Adipocyte (in vitro differentiated cells): ENCODE results near the gene ANAPC2.

ENCODE experiments used
- DNase-seq: peaks from one replicate; pipeline ENCODE4 v3.0.0-alpha.2; 2015; ENCODE audit warnings: low read depth
- H3K27me3 ChIP-seq: replicated peaks from 2 replicates; pipeline ENCODE4 v1.7.0; 2013; ENCODE audit warnings: mild to moderate bottlenecking, low read length, moderate library complexity; ENCODE audit not compliant: control insufficient read depth, insufficient read depth
- H3K36me3 ChIP-seq: 2 replicates; pipeline ENCODE4 v1.7.0; 2013; ENCODE audit warnings: low read length, mild to moderate bottlenecking, moderate library complexity; ENCODE audit not compliant: control insufficient read depth, insufficient read depth, severe bottlenecking
- H3K4me1 ChIP-seq: 2 replicates; pipeline ENCODE4 v1.7.0; 2013; ENCODE audit warnings: mild to moderate bottlenecking, low read length, moderate library complexity; ENCODE audit not compliant: control insufficient read depth, insufficient read depth
- H3K4me3 ChIP-seq: 2 replicates; pipeline ENCODE4 v1.7.0; 2013; ENCODE audit warnings: mild to moderate bottlenecking, low read length, moderate library complexity
- H3K9ac ChIP-seq: 2 replicates; pipeline ENCODE4 v1.7.0; 2013; ENCODE audit warnings: mild to moderate bottlenecking, low read length, moderate library complexity
- H3K9me3 ChIP-seq: 2 replicates; pipeline ENCODE4 v1.7.0; 2013; ENCODE audit warnings: mild to moderate bottlenecking, low read length, moderate library complexity; ENCODE audit not compliant: control insufficient read depth

The ANAPC2 gene

DNA sequence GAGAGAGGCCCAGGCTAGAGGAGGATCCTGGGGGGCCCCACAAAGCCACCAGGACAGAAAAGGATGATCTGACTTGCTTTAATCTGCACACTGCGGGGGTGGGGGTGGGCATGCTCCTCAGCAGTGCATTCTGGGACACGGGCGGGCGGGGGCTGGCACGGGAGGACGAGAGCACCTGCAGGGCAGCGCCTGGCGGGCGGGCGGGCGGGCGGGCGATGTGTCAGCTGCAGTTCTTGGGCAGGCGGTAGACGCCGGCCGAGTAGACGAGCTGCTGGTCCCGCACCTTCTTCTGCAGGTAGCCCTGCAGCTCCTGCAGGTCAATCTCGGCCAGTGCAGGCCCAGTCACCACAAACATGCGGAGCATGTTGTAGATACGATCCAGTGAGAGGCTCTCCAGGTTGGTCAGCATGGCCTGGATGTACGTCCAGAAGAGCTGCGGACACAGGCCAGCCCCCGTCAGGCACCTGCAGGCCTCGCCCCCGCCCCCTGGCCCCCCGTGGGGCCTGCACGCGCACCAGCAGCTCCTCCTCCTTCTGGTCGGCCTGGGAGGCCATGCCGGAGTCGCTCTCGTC lies 13.6 kb downstream of the ANAPC2 start:
- peaks cover 16% of the 10 kb centered on the region for H3K36me3 ChIP-seq
- H3K27me3 ChIP-seq, result peaks cover 29% of the 10 kb centered on the region
- H3K4me1 ChIP-seq, result peaks cover 6% of the 10 kb centered on the region
- no peak for DNase-seq
- no peak overlapping the region for H3K4me3 ChIP-seq
- no peaks in the 10 kb centered on the region for H3K9me3 ChIP-seq
- H3K9ac ChIP-seq, result no peak overlapping the region

DNA sequence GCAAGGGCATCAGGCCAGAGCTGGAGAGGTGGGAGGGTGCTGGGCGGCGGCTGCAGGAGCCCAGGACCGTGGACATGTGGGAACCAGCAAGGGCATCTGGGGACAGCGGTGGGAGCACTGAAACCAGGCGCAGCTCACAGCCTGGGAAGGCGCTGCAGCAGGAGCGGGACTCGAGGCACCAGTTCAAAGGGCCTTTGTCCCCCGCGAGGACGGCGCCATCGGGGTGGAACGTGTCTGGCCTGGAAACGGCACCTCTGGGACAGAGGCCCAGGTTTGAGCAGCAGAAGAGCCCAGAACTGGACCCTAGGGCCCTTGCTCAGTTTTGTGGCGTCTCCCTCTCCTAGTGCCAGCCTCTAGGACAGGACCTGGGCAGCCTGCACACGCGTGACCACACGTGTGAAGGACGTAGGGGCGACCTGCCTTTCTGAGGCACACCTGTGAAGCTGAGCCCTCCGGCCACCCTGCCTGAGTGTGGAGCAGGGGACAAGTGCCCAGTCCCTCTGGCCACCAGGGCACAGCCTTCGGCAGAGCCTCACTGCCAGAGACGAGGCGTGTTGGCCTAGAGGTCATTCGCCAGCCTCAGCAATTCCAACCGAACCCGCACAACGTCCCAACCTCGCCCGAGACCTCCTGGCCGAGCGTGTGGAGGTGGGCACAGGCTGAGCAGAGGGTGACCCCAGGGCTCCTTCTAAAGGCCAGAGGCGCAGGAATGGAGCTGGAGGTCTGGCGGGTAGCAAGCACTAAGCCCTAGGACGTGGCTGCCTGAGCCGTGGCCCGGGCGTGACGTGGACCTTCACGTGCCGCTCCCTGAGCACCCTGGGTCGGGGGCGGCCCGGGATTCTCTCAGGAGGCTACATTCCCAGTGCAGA lies 14.3 kb downstream of the ANAPC2 start:
- H3K4me3 ChIP-seq, result no peak overlapping the region
- DNase-seq, result no peak
- H3K36me3 ChIP-seq, result peaks cover 9% of the 10 kb centered on the region
- no peak overlapping the region for H3K9ac ChIP-seq
- no peaks in the 10 kb centered on the region for H3K9me3 ChIP-seq
- H3K27me3 ChIP-seq, result peaks cover 29% of the 10 kb centered on the region
- H3K4me1 ChIP-seq, result peaks cover 8% of the 10 kb centered on the region

DNA sequence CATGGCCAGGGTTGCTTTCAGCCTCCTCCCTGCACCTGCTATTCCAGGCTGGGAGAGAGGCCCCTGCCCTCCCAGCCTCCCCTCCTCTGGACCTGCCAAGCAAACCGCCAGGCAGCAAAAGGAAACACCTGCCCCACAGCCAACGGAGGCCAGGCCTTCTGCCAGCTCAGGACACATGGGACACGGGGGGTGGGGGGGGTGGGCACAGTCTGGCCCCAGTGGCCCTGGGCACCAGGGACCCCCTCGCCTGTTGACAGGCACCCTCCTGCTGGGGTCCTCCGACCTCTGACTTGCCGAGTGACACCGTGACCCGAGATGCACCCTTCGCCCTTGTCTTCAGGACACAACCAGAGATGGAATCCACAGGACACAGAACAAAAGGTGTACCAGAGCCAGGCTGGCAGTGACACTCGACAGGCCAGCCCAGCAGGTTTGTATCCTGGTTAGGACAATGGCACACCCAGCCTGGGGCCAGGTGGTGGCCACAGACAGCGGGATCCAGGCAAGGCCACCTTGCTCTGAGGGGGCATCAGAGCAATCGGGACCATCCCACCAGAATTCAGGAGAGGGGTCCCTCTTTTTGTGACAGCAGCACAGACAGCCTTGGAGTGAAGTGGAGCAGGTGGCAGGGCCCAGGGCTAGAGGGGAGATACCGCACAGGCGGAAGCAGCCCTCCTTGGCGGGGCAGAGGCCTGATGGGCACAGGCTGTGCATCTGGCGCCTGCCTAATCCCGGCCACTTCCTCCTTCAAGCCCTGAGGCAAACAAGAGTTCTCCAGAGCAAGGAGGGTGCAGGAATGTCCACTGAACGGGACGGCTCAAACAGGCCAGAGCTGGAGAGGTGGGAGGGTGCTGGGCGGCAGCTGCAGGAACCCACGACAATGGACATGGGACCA lies 15.2 kb downstream of the ANAPC2 start:
- Histone ChIP-seq H3K4me1 (peaks cover 4% of the 10 kb centered on the region), H3K27me3 (peaks cover 29% of the 10 kb centered on the region), H3K36me3 (peaks cover 9% of the 10 kb centered on the region), H3K9me3 (no peaks in the 10 kb centered on the region), H3K9ac (no peak overlapping the region), H3K4me3 (no peak overlapping the region)
- DNase-seq, result no peak

DNA sequence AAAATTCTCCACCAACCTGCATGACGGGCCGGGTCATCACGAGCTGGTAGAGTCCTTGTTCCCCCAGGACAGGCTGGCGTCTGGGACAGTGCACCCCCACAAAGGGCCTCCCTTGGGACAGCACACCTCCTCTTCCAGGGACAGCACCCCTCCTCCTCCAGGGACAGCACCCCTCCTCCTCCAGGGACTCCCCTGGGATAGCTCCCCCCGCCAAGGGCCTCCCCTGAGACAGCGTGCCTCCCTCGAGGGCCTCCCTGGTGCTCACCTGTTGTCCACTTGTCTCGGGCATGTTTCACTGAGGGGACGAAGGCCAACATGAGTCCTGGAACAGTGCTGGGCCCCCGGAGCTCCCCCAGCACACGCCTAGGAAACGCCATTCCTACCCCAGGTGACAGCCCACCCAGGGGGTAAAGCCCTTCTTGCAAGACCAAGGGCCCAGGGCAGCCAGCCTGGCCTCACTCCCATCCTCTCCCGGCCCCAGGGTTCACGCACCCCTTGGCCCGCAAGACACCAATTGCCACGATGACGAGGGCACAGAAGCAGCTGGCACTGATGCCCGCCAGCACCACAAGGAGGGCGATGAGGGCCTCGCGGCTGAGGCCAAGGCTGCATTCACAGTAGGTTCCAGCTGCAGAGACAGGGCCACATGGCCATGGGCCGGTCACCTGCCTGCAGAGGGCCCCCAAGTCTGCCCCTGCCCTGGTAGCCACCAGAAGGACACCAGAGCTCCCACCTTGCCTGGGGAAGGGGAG lies 17.0 kb downstream of the ANAPC2 start:
- Histone ChIP-seq H3K36me3 (no peaks in the 10 kb centered on the region), H3K27me3 (peaks cover 36% of the 10 kb centered on the region), H3K9ac (no peak overlapping the region), H3K4me1 (peaks cover 3% of the 10 kb centered on the region), H3K4me3 (no peak overlapping the region), H3K9me3 (no peaks in the 10 kb centered on the region)
- DNase-seq, result no peak

DNA sequence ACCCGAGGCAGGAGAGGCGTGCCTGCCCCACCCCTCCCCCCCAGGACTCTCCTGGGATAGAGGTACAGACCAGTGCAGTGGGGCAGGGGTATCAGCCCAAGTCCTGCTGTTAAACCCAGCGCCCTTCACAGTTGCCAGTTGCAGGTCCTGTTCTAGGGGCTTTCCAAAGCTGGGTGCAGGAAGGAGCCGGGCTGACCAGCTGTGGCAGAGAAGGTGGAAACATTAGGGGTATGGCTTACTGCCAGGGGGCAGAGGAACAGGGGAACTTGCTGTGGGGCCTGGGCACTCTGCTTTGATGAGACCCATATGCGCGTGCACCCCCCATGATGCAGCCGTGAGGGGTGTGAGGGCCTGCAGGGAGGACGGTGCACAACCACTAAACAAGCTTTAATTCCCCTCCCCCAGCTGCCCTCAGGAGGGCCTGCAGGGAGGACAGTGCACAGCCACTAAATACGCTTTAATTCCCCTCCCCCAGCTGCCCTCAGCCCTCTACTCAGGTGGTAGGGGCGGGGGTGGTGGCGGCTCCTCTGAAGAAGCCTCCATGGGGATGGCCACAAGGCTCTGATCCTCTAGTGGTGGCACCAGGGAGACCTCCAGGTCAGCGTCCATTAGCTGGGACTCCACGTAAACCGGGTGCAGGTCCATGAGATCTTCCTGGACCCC lies 17.7 kb downstream of the ANAPC2 start:
- Histone ChIP-seq H3K27me3 (peaks cover 42% of the 10 kb centered on the region), H3K4me3 (no peak overlapping the region), H3K36me3 (no peaks in the 10 kb centered on the region), H3K9me3 (no peaks in the 10 kb centered on the region), H3K9ac (no peak overlapping the region), H3K4me1 (peaks cover 3% of the 10 kb centered on the region)
- DNase-seq, result no peak

DNA sequence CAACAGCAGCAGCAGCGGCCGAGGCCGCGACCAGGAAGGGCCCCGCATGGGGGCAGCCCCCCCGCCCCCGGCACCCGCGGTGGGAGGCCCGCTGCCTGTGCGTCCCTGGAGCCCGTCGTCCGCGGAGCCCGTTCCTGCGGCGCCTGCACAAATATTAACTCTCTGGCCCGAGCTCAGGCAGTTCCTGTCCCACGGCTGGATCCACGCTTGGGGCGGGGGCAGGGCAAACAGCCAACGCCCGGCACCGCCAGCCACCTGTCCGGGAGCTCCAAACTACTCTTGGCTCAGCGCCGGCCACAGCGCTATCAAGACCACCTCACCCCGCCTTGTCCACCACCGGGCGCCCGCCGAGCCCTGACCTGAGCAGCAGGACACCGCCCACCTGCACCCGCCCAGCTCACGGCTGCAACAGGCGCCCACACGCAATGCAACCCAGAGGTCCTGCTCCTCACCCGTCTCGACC lies 18.4 kb downstream of the ANAPC2 start, which contains the start of gene LRRC26:
Gene LRRC26, minus strand, starts transcription at position 156 of the 463 bp plus-strand sequence. Its CDS starts 108 bp downstream, at position 48.
- no peaks in the 10 kb centered on the region for H3K36me3 ChIP-seq
- H3K4me1 ChIP-seq, result peaks cover 3% of the 10 kb centered on the region
- peak within 1 kb of the TSS; percentile 27 for H3K4me3 ChIP-seq
- no peak for DNase-seq
- H3K9ac ChIP-seq, result no peak within 1 kb of the TSS
- H3K9me3 ChIP-seq, result no peaks in the 10 kb centered on the region
- H3K27me3 ChIP-seq, result peaks cover 46% of the 10 kb centered on the region

DNA sequence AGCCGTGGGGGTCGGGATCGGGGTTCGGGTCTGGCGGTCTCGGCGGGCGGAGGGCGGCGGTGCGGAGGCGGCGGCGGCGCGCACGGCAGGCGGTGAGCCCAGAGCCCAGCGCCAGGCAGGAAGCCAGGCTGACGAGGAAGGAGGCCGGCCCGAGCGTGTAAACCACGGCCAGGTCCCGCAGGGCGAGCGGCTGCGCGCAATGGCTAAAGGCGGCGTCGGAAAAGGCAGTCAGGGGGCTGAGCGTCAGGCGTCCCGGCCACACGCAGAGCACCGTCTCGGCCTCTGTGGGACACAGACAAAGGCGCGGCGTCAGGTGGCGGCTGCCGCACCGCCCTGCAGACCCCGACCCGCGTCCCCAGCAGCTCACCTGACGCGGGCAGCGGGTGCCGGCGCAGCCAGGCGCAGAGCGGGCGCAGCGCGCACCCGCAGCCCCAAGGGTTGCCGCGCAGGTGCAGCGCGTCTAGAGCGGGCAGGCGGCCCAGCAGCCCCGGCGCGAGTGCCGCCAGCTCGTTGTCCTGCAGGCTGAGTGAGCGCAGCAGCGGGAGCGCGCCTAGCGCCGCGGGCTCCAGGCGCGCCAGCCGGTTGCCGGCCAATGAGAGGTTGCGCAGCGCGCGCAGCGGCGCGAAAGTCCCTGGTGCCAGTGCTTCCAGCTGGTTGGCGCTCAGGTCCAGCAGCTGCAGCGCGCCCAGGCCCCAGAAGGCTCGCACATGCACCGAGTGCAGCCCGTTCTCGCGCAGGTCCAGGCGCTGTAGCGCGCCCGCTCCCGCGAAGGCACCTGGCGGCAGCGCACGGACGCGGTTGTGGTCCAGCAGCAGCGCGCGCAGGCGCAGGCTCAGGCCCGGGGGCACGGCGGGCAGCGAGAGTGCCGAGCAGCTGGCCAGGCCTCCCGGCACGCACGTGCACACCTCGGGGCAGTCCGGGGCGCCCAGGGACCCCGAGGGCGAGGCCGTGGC lies 19.2 kb downstream of the ANAPC2 start:
- peaks cover 54% of the 10 kb centered on the region for H3K27me3 ChIP-seq

DNA sequence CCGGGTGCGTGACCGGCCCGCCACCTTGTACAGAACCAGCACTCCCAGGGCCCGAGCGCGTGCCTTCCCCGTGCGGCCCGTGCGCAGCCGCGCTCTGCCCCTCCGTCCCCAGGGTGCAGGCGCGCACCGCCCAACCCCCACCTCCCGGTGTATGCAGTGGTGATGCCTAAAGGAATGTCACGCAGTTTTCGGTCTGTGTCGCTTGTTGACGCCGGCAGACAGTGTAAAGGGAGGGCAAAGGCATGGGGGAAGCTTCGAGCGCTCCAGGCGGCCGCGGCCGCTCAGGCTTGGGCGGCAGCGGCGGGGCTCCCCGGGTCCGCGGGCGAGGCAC lies 19.8 kb downstream of the ANAPC2 start:
- DNase-seq, result peak; percentile 29
- Histone ChIP-seq H3K4me3 (peak overlapping the region; percentile 27), H3K9ac (no peak overlapping the region), H3K9me3 (no peaks in the 10 kb centered on the region), H3K4me1 (peaks cover 3% of the 10 kb centered on the region), H3K36me3 (no peaks in the 10 kb centered on the region), H3K27me3 (peaks cover 55% of the 10 kb centered on the region)

More for the DNA sequence above, 19.2 kb downstream of the ANAPC2 start:
- no peaks in the 10 kb centered on the region for H3K9me3 ChIP-seq
- H3K36me3 ChIP-seq, result no peaks in the 10 kb centered on the region
- H3K4me1 ChIP-seq, result peaks cover 3% of the 10 kb centered on the region
- H3K9ac ChIP-seq, result no peak overlapping the region
- H3K4me3 ChIP-seq, result peak overlapping the region; percentile 27
- peak; percentile 48 for DNase-seq

DNA sequence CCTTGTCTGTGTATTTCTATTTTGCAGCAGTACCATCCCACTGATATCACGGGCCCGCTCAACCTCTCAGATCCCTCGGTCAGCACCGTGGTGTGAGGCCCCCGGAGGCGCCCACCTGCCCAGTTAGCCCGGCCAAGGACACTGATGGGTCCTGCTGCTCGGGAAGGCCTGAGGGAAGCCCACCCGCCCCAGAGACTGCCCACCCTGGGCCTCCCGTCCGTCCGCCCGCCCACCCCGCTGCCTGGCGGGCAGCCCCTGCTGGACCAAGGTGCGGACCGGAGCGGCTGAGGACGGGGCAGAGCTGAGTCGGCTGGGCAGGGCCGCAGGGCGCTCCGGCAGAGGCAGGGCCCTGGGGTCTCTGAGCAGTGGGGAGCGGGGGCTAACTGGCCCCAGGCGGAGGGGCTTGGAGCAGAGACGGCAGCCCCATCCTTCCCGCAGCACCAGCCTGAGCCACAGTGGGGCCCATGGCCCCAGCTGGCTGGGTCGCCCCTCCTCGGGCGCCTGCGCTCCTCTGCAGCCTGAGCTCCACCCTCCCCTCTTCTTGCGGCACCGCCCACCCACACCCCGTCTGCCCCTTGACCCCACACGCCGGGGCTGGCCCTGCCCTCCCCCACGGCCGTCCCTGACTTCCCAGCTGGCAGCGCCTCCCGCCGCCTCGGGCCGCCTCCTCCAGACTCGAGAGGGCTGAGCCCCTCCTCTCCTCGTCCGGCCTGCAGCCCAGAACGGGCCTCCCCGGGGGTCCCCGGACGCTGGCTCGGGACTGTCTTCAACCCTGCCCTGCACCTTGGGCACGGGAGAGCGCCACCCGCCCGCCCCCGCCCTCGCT lies 20.4 kb downstream of the ANAPC2 start:
- H3K4me1 ChIP-seq, result peaks cover 3% of the 10 kb centered on the region
- no peak overlapping the region for H3K4me3 ChIP-seq
- no peaks in the 10 kb centered on the region for H3K9me3 ChIP-seq
- H3K9ac ChIP-seq, result no peak overlapping the region
- H3K27me3 ChIP-seq, result peaks cover 55% of the 10 kb centered on the region
- H3K36me3 ChIP-seq, result no peaks in the 10 kb centered on the region
- no peak for DNase-seq
